WTC11 (cell line): ENCODE measurements around the gene SERPINE1. TPM values are rescaled to one million over a fixed set of nuclear protein-coding genes. Genes with fewer than 3 reads are reported as not detected.

ENCODE experiments used
- ATF1 ChIP-seq: sonication (generic); formaldehyde crosslinking; IDR thresholded peaks from 2 replicates; pipeline ENCODE4 v1.8.1; 2023; ENCODE audit warnings: mild to moderate bottlenecking, moderate library complexity, missing genetic modification reagents
- ELF4 ChIP-seq: sonication (generic); formaldehyde crosslinking; IDR thresholded peaks from 2 replicates; pipeline ENCODE4 v1.8.1; 2022; ENCODE audit warnings: low read depth, mild to moderate bottlenecking, moderate library complexity, missing genetic modification reagents
- ESRRA ChIP-seq: sonication (generic); formaldehyde crosslinking; IDR thresholded peaks from 2 replicates; pipeline ENCODE4 v1.8.1; 2022; ENCODE audit warnings: mild to moderate bottlenecking, missing genetic modification reagents, borderline replicate concordance
- ETV6 ChIP-seq: sonication (generic); formaldehyde crosslinking; IDR thresholded peaks from 2 replicates; pipeline ENCODE4 v1.8.1; 2022; ENCODE audit warnings: mild to moderate bottlenecking, missing genetic modification reagents
- FOXK1 ChIP-seq: sonication (generic); formaldehyde crosslinking; IDR thresholded peaks from 2 replicates; pipeline ENCODE4 v1.8.0; 2022; ENCODE audit warnings: mild to moderate bottlenecking, moderate library complexity, missing genetic modification reagents
- GRHL2 ChIP-seq: fragments of 250-450 bp; sonication (Bioruptor Pico); IDR thresholded peaks from 2 replicates; pipeline ENCODE4 v1.8.0; 2022; ENCODE audit warnings: mild to moderate bottlenecking, moderate library complexity; ENCODE audit not compliant: insufficient replicate concordance, severe bottlenecking
- HMGXB4 ChIP-seq: sonication (generic); formaldehyde crosslinking; IDR thresholded peaks from 2 replicates; pipeline ENCODE4 v1.8.1; 2023; ENCODE audit warnings: mild to moderate bottlenecking, moderate library complexity, missing genetic modification reagents
- NFE2L1 ChIP-seq: sonication (generic); formaldehyde crosslinking; IDR thresholded peaks from 2 replicates; pipeline ENCODE4 v1.8.1; 2023; ENCODE audit warnings: missing genetic modification reagents
- NFYB ChIP-seq: sonication (generic); formaldehyde crosslinking; conservative IDR thresholded peaks from 2 replicates; pipeline ENCODE4 v1.8.0; 2022; ENCODE audit warnings: low read depth, missing genetic modification reagents
- RELA ChIP-seq: sonication (generic); formaldehyde crosslinking; IDR thresholded peaks from 2 replicates; pipeline ENCODE4 v1.8.1; 2022; ENCODE audit warnings: missing genetic modification reagents, mild to moderate bottlenecking, borderline replicate concordance
- SP1 ChIP-seq: sonication (generic); formaldehyde crosslinking; conservative IDR thresholded peaks from 2 replicates; pipeline ENCODE4 v1.8.1; 2022; ENCODE audit warnings: missing genetic modification reagents
- TEAD1 ChIP-seq: sonication (generic); formaldehyde crosslinking; IDR thresholded peaks from 2 replicates; pipeline ENCODE4 v1.8.0; 2022; ENCODE audit warnings: mild to moderate bottlenecking, missing genetic modification reagents
- USF1 ChIP-seq: sonication (generic); formaldehyde crosslinking; IDR thresholded peaks from 2 replicates; pipeline ENCODE4 v1.8.0; 2022; ENCODE audit warnings: mild to moderate bottlenecking, missing genetic modification reagents
- ZNF317 ChIP-seq: sonication (generic); formaldehyde crosslinking; IDR thresholded peaks from 2 replicates; pipeline ENCODE4 v1.8.1; 2023; ENCODE audit warnings: low read depth, mild to moderate bottlenecking, moderate library complexity, missing genetic modification reagents, borderline replicate concordance
- ZNF423 ChIP-seq: fragments of 250-450 bp; sonication (Bioruptor Pico); IDR thresholded peaks from 2 replicates; pipeline ENCODE4 v2.1.2; 2022; ENCODE audit warnings: mild to moderate bottlenecking, moderate library complexity
- ZNF425 ChIP-seq: fragments of 250-450 bp; sonication (Bioruptor Pico); conservative IDR thresholded peaks from 2 replicates; pipeline ENCODE4 v1.9.0; 2021; ENCODE audit warnings: mild to moderate bottlenecking
- ZNF512 ChIP-seq: sonication (generic); formaldehyde crosslinking; IDR thresholded peaks from 2 replicates; pipeline ENCODE4 v1.8.1; 2022; ENCODE audit warnings: missing genetic modification reagents, borderline replicate concordance
- total RNA-seq: library from RNA; stranded (reverse); gene quantifications from 3 replicates; pipeline ENCODE4 v1.2.3, GENCODE V29; 2021
- TF ChIP-seq, protein P1 (sequence below): sonication (generic); formaldehyde crosslinking; IDR thresholded peaks from 2 replicates; pipeline ENCODE4 v1.8.1; 2022; ENCODE audit warnings: mild to moderate bottlenecking, moderate library complexity, missing genetic modification reagents
- TF ChIP-seq, protein P2 (sequence below): sonication (generic); formaldehyde crosslinking; IDR thresholded peaks from 2 replicates; pipeline ENCODE4 v1.8.1; 2022; ENCODE audit warnings: mild to moderate bottlenecking, missing genetic modification reagents, moderate library complexity, borderline replicate concordance
- TF ChIP-seq, protein P3 (sequence below): sonication (generic); formaldehyde crosslinking; conservative IDR thresholded peaks from 2 replicates; pipeline ENCODE4 v1.8.1; 2023; ENCODE audit warnings: mild to moderate bottlenecking, low read depth, missing genetic modification reagents, moderate library complexity
- TF ChIP-seq, protein P4 (sequence below): sonication (generic); formaldehyde crosslinking; IDR thresholded peaks from 2 replicates; pipeline ENCODE4 v1.8.1; 2023; ENCODE audit warnings: mild to moderate bottlenecking, missing genetic modification reagents, borderline replicate concordance

The SERPINE1 gene
- total RNA-seq, 1 experiment from 2014 or later, result 2.6 TPM

DNA sequence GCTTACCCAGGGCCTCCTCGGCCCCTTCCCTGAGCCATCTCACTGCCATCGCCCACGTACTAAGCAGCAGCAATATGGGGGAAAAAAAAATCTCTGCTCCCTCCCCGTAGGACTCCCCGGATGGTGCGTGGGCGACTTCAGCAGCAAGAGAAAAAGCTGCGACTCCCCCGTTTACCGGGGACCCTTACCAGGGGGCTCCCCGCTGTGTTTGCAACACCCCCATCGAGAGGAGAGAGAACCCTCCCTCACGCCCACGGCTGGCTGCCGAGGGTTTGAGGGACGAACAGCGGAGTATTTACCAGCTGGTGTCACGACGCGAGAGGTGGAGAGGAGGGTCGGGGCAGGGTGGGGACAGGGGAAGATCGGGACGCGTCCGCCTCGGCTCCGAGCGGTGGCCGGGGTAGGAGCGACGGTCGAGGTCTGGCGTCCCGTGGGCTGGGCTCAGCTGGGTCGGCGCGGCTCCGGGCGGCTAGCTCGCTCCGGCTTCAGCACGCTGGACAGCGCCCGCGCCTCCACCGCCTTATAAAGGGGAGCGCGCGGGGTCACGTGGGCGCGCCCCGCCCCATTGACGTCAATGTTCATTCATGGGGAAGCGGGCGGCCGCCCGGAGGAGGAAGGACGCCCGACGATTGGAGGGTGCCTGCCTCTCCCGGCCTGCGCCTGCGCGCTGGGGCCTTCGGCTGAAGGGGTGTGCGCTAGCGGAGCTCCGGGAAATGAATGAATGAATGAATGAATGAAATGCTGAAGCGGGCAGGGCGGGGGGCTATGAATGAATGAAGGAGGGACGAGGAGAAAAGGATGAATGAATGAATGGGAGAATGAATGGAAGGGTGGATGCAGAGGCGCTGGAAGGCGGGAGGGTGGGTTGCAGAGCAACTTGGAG lies 38.4 kb downstream of the SERPINE1 start, which contains the start of gene VGF (continued):
- peak; percentile 54 for TF ChIP-seq NFYB (CRISPR knock-in tag)
- TF ChIP-seq NFE2L1 (CRISPR knock-in tag), result peak; percentile 84; the same call in 1 of the 2 replicates
- TF ChIP-seq RELA, result peak; percentile 92
- no peak; the same call in 1 of the 2 replicates for TF ChIP-seq ZNF512 (CRISPR knock-in tag)
- no peak for TF ChIP-seq ZNF425 (CRISPR knock-in tag)
- TF ChIP-seq, protein P1, sequence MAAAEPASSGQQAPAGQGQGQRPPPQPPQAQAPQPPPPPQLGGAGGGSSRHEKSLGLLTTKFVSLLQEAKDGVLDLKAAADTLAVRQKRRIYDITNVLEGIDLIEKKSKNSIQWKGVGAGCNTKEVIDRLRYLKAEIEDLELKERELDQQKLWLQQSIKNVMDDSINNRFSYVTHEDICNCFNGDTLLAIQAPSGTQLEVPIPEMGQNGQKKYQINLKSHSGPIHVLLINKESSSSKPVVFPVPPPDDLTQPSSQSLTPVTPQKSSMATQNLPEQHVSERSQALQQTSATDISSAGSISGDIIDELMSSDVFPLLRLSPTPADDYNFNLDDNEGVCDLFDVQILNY (CRISPR knock-in tag), result peak; percentile 87
- TF ChIP-seq HMGXB4 (CRISPR knock-in tag), result peak; percentile 63; the same call in 1 of the 2 replicates
- no peak for TF ChIP-seq GRHL2
- TF ChIP-seq ZNF317, result peak; percentile 69
- TF ChIP-seq ATF1, result peak; percentile 96
- TF ChIP-seq SP1 (CRISPR knock-in tag), result peak; percentile 96
- peak; percentile 98 for TF ChIP-seq ETV6
- TF ChIP-seq USF1, result peak; percentile 99
- TF ChIP-seq, protein P2, sequence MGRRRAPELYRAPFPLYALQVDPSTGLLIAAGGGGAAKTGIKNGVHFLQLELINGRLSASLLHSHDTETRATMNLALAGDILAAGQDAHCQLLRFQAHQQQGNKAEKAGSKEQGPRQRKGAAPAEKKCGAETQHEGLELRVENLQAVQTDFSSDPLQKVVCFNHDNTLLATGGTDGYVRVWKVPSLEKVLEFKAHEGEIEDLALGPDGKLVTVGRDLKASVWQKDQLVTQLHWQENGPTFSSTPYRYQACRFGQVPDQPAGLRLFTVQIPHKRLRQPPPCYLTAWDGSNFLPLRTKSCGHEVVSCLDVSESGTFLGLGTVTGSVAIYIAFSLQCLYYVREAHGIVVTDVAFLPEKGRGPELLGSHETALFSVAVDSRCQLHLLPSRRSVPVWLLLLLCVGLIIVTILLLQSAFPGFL (CRISPR knock-in tag), result peak; percentile 93
- TF ChIP-seq, protein P3, sequence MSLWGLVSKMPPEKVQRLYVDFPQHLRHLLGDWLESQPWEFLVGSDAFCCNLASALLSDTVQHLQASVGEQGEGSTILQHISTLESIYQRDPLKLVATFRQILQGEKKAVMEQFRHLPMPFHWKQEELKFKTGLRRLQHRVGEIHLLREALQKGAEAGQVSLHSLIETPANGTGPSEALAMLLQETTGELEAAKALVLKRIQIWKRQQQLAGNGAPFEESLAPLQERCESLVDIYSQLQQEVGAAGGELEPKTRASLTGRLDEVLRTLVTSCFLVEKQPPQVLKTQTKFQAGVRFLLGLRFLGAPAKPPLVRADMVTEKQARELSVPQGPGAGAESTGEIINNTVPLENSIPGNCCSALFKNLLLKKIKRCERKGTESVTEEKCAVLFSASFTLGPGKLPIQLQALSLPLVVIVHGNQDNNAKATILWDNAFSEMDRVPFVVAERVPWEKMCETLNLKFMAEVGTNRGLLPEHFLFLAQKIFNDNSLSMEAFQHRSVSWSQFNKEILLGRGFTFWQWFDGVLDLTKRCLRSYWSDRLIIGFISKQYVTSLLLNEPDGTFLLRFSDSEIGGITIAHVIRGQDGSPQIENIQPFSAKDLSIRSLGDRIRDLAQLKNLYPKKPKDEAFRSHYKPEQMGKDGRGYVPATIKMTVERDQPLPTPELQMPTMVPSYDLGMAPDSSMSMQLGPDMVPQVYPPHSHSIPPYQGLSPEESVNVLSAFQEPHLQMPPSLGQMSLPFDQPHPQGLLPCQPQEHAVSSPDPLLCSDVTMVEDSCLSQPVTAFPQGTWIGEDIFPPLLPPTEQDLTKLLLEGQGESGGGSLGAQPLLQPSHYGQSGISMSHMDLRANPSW (CRISPR knock-in tag), result no peak; the same call in 1 of the 2 replicates
- TF ChIP-seq FOXK1 (CRISPR knock-in tag), result peak; percentile 97
- peak; percentile 94 for TF ChIP-seq ELF4 (CRISPR knock-in tag)
- no peak for TF ChIP-seq ZNF423 (CRISPR knock-in tag)
- TF ChIP-seq ESRRA (CRISPR knock-in tag), result peak; percentile 95
- TF ChIP-seq, protein P4, sequence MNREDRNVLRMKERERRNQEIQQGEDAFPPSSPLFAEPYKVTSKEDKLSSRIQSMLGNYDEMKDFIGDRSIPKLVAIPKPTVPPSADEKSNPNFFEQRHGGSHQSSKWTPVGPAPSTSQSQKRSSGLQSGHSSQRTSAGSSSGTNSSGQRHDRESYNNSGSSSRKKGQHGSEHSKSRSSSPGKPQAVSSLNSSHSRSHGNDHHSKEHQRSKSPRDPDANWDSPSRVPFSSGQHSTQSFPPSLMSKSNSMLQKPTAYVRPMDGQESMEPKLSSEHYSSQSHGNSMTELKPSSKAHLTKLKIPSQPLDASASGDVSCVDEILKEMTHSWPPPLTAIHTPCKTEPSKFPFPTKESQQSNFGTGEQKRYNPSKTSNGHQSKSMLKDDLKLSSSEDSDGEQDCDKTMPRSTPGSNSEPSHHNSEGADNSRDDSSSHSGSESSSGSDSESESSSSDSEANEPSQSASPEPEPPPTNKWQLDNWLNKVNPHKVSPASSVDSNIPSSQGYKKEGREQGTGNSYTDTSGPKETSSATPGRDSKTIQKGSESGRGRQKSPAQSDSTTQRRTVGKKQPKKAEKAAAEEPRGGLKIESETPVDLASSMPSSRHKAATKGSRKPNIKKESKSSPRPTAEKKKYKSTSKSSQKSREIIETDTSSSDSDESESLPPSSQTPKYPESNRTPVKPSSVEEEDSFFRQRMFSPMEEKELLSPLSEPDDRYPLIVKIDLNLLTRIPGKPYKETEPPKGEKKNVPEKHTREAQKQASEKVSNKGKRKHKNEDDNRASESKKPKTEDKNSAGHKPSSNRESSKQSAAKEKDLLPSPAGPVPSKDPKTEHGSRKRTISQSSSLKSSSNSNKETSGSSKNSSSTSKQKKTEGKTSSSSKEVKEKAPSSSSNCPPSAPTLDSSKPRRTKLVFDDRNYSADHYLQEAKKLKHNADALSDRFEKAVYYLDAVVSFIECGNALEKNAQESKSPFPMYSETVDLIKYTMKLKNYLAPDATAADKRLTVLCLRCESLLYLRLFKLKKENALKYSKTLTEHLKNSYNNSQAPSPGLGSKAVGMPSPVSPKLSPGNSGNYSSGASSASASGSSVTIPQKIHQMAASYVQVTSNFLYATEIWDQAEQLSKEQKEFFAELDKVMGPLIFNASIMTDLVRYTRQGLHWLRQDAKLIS, result peak; percentile 90; the same call in 1 of the 2 replicates
- TF ChIP-seq TEAD1 (CRISPR knock-in tag), result peak; percentile 99
